Activated naive CD4-positive, alpha-beta T cell treated with anti-CD3 and anti-CD28 coated beads, Interleukin-2, amount 50 U/mL, for 16 hours (primary cell): ENCODE data around the gene INPP4A.

Experiments
- DNase-seq: peaks from one replicate; pipeline ENCODE4 v3.0.0-alpha.2; 2020

The INPP4A gene

GRCh38 chr2:98478088-98478551 lies 33.5 kb downstream of the INPP4A start:
- DNase-seq, result no peak

DNA sequence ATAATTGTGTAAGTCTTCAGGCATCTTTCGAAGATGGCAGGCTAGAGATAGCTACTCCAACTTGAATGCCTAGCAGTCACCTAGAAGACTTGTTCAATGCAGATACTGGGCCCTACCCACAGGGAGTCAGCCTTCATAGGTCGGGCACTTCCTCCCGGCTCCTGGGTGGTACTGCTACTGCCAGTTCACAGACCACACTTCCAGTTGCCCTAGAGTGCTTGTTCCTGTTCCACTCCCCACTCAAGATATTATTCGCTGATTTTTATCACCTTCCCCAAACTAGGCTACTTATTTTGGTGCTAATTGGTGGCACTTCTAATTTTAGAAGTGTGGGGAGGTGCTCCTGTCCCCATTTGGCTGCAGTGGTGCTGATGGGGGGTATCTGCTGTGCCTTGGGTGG lies 34.2 kb downstream of the INPP4A start:
- DNase-seq, result no peak

DNA sequence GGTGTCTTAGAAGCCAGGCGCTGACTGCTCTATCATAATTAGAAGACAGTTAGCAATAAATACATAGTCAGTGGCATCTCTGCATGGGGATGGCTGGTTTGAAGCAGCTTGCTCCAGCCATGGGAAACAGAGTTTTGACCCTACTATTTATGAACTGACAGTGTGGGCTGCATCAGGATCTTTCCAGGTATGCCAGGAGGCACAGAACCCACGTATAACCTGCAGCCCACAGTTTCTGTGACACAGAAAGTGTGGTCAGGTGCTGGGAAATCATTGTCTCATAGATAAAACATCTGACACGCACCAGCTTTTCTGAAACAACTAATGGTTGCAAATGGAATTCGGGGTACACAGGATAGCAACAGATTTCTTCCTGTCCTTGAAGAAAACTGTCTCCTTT lies 34.7 kb downstream of the INPP4A start:
- no peak for DNase-seq

GRCh38 chr2:98479959-98480524 lies 35.4 kb downstream of the INPP4A start:
- peak; percentile 55 for DNase-seq

DNA sequence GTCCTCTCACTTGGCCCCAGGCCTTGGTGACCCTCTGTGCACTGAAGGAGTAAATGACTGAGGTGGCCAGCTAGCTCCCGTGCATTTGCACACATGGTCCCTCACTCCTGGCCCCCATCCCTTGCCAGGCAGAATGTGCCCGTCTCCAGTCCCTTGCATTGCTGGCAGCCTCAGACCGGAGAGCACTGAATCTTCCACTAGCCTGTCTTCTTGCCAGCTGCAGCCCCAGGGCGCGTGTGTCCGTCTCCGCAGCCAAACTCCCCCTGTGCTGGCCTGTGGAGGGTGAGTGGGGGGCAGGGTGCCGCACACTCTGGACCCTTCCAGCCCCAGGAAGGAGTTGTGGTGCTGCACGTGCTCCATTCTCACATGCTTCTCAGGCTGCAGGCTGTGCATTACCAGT lies 35.9 kb downstream of the INPP4A start:
- DNase-seq, result no peak

GRCh38 chr2:98482362-98482761 lies 37.7 kb downstream of the INPP4A start:
- no peak for DNase-seq

DNA sequence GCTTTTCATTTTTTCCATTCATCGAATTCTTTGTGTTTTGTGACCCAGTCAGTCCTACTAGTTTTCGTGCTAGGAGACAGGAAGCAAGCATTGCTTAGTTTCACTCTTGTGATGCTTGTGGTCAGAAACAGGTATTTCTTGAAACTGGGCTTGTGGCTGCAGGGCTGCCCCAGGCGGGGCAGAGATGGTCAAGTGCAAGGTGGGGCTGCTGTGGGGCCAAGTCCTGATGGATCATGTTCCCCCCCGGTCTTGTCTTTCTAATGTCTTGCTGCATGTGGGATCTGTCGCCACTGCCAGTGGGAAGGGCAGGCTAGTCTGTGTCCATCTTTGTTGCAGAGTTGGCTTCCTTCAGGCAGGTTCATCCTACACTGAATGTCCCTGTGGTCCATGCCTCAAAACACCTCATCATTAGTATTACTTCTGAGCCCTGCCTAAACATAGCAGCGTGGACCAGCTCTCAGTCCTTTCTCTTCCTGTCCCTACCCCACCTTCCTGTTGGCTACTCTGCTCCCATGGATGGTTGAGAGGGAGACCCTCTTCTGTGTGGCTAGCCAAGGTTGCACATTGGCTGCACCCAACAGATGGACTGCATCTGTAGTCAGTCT lies 38.7 kb downstream of the INPP4A start:
- no peak for DNase-seq

DNA sequence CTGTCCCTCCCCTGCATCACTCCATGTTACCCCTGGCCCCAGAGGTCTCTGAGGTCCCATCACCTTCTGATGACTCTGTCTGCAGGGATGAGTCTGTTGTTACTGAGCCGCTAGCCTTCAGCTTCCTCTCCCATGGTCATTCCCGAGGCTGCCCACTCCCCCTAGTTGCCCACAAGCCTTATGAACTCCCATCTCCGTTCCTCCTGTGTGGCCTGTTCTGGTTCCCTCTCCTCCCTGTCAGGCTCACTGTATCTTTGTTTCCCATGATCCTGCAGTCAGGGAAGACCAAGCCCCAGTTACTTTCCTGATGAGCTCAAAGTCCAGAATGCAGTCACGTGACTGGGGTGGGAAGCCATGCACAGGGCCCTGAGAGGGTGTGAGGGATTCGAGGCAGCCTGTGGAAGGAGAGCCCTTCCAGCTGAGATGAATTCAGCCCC lies 39.5 kb downstream of the INPP4A start:
- DNase-seq, result no peak

GRCh38 chr2:98484652-98485452 lies 40.2 kb downstream of the INPP4A start:
- no peak for DNase-seq

- no peak for DNase-seq
Observed at GRCh38 chr2:98485453-98485755, 40.7 kb downstream of the INPP4A start.

DNA sequence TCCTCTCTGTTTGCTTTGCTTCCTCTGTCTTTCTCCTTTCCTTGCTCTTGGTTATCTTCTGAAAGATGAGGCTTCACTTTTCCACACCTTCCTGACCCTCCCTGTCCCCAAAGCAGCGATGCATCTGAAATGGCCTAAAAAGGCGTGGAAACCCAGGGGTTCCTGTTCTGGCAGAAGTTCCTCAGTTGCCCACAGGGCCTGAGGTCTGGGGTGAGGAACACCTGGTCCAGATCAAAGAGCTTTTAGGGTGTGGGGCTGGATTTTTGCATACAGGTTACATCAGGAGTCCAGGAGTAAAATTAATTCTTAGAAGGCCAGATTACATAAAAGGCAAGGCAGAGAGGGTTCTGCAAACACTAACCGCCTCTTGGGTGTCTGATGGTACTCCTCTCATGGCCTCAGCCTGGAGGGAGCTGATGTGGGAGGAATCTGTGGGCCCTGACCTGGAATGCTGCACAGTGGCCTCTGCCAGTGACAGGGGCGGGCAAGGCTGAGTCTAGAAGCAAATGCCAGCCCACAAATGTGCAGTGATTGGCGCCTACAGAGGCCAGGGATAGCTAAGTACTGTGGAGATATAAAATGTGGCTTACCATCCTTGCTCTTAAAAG lies 41.8 kb downstream of the INPP4A start:
- no peak for DNase-seq

GRCh38 chr2:98487101-98487805 lies 42.6 kb downstream of the INPP4A start:
- DNase-seq, result no peak

- peak; percentile 55 for DNase-seq
Observed at GRCh38 chr2:98487806-98488189, 43.1 kb downstream of the INPP4A start.

DNA sequence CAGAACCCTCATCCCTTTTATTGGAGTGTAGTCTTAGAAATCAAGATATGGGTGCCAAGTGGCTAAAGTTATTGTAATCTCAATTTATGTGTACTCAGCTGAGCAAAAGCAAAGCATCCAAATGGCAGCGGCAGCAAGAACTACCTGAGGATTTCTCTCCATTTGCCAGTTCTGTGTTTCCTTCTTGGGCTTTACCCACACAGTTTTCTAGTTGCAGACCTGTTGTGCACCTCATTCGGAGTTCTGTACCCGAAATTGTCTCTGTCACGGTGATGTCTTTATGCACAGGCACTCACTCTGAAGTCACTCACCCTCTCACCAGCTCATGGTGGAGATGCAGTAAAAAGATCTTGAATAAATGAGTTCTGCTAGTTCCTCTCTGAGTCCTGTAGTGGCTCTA lies 43.6 kb downstream of the INPP4A start:
- no peak for DNase-seq

- DNase-seq, result no peak
Observed at GRCh38 chr2:98489486-98489885, 44.8 kb downstream of the INPP4A start.

DNA sequence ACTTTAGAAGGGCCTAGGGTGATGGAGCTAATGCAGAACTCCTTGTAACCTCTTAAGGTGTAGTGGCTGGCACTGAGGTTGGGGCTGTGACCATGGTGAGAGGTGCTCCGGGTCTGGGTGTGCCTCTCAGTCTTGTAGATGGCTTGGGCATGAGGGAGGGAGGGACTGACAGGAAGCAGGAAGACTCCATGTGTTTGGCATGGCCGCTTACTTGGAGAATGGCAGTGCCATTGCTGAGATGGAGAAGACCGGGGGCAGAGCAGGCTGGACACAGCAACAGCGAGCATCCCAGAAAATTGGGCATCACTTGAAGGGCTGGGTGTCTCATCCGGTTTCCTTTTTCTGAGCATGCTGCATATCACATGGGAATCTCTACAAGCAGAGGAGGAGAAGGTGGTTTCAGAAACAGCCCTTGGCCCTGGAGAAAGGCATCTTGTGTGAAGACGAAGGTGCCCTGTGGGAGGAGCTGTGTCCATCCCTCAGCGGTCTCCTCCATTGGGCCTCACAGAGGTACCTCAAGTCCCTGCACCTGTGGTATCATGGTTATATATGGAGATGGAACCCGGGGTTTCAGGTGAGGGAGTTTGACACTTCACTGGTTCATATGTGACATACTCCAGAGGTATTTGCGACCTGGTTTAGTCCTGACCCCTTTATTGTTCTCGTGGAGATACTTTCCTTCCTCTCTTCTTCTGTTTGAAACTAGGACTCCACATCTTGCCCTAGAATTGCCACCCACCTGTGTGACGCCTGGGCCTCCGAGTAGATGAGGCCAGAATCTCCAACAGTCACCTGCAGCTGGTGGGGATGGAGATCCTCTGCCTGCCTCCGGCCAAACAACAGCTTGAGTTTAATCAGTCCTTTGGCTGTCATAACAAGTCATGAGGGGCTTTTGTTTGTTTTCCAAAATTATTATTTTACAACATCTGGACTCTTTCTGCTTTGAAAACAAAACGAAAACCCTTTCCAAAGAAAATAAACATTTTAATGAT lies 45.6 kb downstream of the INPP4A start:
- no peak for DNase-seq

DNA sequence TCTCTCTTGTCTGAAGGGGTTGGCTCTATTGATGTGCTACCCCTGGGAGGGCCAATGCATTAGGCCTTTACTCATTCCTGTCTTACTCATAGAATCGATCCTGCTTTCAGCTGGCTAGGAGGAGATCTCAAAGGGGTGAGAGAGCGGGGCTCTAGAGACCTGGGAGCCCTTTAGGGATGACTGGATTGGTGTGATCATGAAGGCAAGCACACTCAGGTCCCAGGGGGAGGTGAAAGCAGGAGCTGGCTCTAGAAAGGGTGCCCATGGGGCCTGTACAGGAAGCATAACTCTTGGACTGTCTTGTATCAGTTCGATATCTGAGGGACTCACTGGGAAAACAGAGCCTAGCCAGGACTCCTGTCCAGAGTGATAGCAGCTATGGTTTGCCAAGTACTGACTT lies 47.8 kb downstream of the INPP4A start:
- DNase-seq, result no peak

- no peak for DNase-seq
Observed at GRCh38 chr2:98494699-98495098, 50.0 kb downstream of the INPP4A start.

DNA sequence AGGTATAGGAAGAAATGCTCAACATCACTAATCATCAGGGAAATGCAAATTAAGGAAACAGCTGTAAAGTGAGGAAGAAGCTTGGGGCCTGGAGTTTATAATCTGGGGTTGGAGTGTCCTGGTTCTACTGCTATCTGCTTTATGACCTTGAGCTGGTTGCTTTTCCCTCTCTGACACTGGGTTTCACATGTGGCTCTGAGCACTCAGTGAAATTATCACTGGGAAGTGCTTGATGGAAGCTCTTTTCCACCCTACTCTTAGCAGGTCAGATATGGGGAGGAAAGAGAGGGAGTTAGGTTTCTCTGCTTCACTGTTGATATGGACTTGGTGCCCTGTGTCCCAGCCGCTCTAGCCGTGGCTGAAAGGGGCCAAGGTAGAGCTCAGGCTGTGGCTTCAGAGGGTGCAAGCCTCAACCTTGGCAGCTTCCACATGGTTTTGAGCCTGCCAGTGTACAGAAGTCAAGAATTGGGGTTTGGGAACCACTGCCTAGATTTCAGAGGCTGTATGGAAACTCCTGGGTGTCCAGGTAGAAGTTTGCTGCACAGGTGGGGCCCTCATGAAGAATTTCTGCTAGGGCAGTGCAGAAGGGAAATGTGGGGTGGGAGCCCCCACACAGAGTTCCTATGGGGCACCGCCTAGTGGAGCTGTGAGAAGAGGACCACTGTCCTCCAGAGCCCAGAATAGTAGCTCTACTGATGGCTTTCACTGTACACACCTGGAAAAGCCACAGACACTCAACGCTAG lies 52.3 kb downstream of the INPP4A start:
- DNase-seq, result no peak

DNA sequence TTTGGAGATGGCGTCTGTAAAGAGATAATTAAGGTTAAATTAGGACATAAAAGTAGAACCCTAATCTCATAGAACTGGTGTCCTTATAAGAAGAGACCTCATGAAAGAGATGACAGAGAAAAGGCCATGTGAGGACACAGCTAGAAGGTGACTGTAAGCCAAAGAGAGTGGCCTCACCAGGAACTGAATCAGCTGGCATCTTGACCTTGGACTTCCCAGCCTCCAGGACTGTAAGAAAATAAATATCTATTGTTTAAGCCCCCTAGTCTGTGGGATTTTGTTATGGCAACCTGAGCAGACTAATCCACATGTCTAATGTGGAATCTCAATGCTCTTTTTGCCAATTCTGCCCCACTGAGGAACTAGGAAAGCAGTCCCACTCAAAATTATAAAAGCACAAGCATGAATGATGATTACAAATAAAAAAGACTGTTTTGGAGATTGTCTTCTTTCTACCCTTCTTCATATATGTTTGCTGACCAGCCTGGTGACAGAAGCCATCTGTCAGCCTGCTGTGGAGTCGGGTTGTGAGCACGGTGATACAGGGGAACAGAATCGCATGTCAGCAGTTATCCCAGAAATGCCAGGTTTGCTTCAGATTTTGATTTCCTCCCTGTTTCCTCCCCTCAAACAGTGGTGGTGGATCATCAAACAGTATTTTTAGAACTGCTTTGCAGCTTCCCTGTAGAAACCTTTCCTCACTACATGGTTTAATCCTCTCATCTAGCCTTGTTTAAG lies 54.2 kb downstream of the INPP4A start:
- no peak for DNase-seq

- DNase-seq, result no peak
Observed at GRCh38 chr2:98500561-98500960, 55.9 kb downstream of the INPP4A start.
